Measurements from ENCODE around the gene NUP54.

Gene NUP54

DNA sequence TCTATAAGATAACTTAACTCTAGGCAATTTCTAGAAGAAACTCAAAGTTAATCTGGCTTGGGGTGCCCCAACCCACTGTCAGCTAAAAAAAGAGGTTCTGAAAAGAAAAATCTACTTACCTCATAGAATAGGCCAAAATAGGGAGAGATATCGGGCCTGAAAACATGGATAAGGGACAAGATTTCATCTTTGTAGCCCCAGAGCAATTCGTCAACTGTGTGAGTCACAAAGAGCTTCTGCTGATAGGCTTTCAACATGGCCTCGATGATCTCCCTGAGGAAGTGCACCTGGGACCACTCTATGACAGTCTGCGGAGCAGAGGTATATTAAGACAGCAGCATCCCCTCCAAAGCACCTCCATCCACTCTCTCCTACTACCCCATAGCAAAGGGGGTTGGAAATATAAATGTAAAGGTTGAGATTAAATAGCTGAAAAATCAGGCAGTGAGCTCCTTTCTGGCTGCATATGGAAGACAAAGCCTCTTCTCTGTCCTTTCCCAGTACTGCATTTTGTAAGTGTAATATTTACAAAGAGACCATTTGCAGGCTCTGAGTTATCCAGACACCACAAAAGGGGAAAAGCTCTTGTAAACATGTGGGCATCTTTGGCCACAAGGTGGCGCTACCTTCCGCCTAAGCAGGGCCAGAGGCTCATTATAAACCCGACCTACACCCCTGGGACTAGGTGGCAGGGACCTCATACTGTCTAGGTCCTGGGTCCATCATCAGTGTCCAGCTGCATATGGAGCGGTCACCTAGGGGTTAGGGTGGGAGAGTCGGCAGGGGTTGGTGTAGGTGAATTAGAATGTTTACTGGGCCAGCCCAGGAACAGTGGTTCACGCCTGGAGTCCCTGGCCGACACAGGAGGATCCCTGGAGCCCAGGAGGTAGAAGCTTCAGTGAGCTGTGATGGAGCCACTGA lies 31.5 kb upstream of the NUP54 start:
- no peak overlapping the region for H2AFZ ChIP-seq (ENCODE audit: low read length, unreplicated experiment)
- H3K36me3 ChIP-seq (ENCODE audit: insufficient read depth, low read length) = peaks cover 25% of the 10 kb centered on the region
- no peak overlapping the region for H3K27ac ChIP-seq (ENCODE audit: low read depth, low read length)
- H3K4me3 ChIP-seq (ENCODE audit: low read depth, low read length) = no peak overlapping the region
- no peaks in the 10 kb centered on the region for H3K4me1 ChIP-seq (ENCODE audit: control insufficient read depth, insufficient read depth, low read length, unreplicated experiment)
- H3K27me3 ChIP-seq (ENCODE audit: insufficient read depth, low read length) = no peaks in the 10 kb centered on the region
- peaks cover 4% of the 10 kb centered on the region for H3K79me2 ChIP-seq (ENCODE audit: control insufficient read depth, insufficient read depth, low read length, unreplicated experiment)

DNA sequence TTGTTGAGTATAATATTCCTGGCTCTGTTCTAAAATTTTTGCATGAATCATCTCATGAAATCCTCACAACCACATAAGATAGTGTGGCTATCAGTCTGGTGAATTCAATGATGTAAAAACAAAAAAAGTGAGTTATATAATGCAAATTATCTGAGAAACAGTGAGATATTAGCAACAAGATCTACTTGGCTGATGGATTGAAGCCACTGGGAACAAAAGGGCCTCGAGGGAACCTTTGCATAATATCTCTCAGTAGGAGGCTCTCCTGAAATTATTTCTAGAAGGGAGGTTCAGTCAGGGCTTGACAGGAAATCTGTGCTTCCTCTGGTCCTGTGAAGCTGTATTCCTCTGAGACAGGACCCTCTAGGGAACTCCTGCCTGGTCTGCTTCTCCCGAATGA lies 30.1 kb upstream of the NUP54 start:
- H3K4me1 ChIP-seq (ENCODE audit: control insufficient read depth, insufficient read depth, low read length, unreplicated experiment) = no peaks in the 10 kb centered on the region
- peaks cover 39% of the 10 kb centered on the region for H3K36me3 ChIP-seq (ENCODE audit: insufficient read depth, low read length)
- H3K4me3 ChIP-seq (ENCODE audit: low read depth, low read length) = no peak overlapping the region
- H3K79me2 ChIP-seq (ENCODE audit: control insufficient read depth, insufficient read depth, low read length, unreplicated experiment) = peaks cover 4% of the 10 kb centered on the region
- no peak overlapping the region for H2AFZ ChIP-seq (ENCODE audit: low read length, unreplicated experiment)
- no peaks in the 10 kb centered on the region for H3K27me3 ChIP-seq (ENCODE audit: insufficient read depth, low read length)
- no peak overlapping the region for H3K27ac ChIP-seq (ENCODE audit: low read depth, low read length)

DNA sequence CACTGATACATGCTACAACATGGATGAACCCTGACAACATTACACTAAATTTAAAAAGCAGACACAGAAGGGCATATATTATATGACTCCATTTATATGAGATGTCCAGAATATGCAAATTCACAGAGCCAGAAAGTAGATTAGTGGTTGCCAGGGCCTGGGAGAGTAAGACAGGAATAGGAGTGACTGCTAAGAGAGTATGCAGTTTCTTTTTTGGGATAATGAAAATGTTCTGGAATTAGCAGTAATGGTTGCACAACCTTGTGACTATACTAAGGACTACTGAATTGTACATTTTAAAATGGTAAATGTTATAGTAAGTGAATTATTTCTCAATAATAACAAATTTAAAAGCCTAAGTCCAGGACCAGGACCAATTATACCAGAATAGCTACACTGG lies 29.5 kb upstream of the NUP54 start:
- H3K36me3 ChIP-seq (ENCODE audit: insufficient read depth, low read length) = peaks cover 44% of the 10 kb centered on the region
- H3K79me2 ChIP-seq (ENCODE audit: control insufficient read depth, insufficient read depth, low read length, unreplicated experiment) = peaks cover 4% of the 10 kb centered on the region
- no peak overlapping the region for H3K4me3 ChIP-seq (ENCODE audit: low read depth, low read length)
- H3K4me1 ChIP-seq (ENCODE audit: control insufficient read depth, insufficient read depth, low read length, unreplicated experiment) = no peaks in the 10 kb centered on the region
- H2AFZ ChIP-seq (ENCODE audit: low read length, unreplicated experiment) = no peak overlapping the region
- no peak overlapping the region for H3K27ac ChIP-seq (ENCODE audit: low read depth, low read length)
- no peaks in the 10 kb centered on the region for H3K27me3 ChIP-seq (ENCODE audit: insufficient read depth, low read length)

DNA sequence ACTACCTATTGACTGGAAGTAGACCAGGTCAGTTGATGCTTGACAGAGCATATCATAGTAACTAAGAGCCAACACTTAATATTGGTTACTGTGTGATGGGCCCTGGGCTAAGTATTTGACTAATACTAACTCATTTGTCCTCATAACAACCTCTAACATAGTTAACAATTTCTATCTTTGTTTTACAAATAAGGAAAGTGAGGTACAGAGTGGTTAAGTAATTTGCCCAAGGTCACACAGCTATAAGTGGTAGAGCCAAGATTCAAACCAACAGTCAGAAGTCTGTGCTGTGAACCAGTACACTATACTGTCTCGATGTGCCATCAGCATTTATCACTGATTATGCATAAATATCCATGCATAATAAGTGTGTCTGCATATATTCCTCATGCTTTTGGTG lies 27.1 kb upstream of the NUP54 start:
- H3K4me1 ChIP-seq (ENCODE audit: control insufficient read depth, insufficient read depth, low read length, unreplicated experiment) = no peaks in the 10 kb centered on the region
- no peak overlapping the region for H2AFZ ChIP-seq (ENCODE audit: low read length, unreplicated experiment)
- H3K27ac ChIP-seq (ENCODE audit: low read depth, low read length) = no peak overlapping the region
- peaks cover 39% of the 10 kb centered on the region for H3K36me3 ChIP-seq (ENCODE audit: insufficient read depth, low read length)
- H3K79me2 ChIP-seq (ENCODE audit: control insufficient read depth, insufficient read depth, low read length, unreplicated experiment) = no peaks in the 10 kb centered on the region
- H3K27me3 ChIP-seq (ENCODE audit: insufficient read depth, low read length) = no peaks in the 10 kb centered on the region
- no peak overlapping the region for H3K4me3 ChIP-seq (ENCODE audit: low read depth, low read length)

DNA sequence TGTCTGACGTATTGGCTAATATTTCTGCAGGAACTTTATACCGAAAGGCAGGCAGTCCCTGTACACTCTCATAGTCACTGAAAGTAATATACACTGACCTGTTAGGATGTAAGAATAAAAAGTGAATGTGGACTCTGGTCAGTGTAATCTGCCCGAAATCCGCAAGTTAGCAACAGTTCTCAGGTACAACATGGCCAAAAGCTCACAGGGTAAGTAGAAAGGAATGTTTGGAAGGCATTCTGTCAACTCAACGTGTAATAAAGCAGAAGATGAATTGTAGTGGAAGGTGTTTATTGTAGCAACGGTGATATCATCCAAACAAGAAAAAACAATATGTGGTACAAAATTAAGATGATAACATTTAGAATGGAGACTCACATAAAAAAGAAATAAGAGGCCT lies 26.0 kb upstream of the NUP54 start:
- no peaks in the 10 kb centered on the region for H3K4me1 ChIP-seq (ENCODE audit: control insufficient read depth, insufficient read depth, low read length, unreplicated experiment)
- no peaks in the 10 kb centered on the region for H3K27me3 ChIP-seq (ENCODE audit: insufficient read depth, low read length)
- no peak overlapping the region for H3K4me3 ChIP-seq (ENCODE audit: low read depth, low read length)
- H3K36me3 ChIP-seq (ENCODE audit: insufficient read depth, low read length) = peaks cover 43% of the 10 kb centered on the region
- H3K79me2 ChIP-seq (ENCODE audit: control insufficient read depth, insufficient read depth, low read length, unreplicated experiment) = no peaks in the 10 kb centered on the region
- no peak overlapping the region for H3K27ac ChIP-seq (ENCODE audit: low read depth, low read length)
- H2AFZ ChIP-seq (ENCODE audit: low read length, unreplicated experiment) = no peak overlapping the region

DNA sequence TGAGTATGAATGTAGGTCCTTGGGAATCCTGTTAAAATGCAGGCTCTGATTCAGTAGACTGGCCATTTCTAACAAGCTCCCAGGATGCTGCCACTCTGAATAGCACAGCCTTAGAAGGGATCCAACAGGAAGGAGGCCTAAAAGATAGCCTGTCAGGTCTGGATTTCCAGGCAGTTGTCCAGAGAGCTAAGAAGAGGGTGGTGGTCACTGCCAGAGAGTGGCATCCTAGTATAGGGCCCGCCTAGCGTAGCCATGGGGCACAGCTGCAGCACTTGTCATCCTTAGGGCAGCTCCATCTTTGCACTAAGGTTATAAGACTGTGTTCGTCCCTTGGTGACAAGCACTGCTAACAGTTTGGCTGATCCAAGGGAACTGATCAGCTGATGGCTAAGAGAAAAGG lies 20.5 kb upstream of the NUP54 start:
- H3K27me3 ChIP-seq (ENCODE audit: insufficient read depth, low read length) = no peaks in the 10 kb centered on the region
- H3K4me3 ChIP-seq (ENCODE audit: low read depth, low read length) = no peak overlapping the region
- no peaks in the 10 kb centered on the region for H3K4me1 ChIP-seq (ENCODE audit: control insufficient read depth, insufficient read depth, low read length, unreplicated experiment)
- H2AFZ ChIP-seq (ENCODE audit: low read length, unreplicated experiment) = no peak overlapping the region
- H3K79me2 ChIP-seq (ENCODE audit: control insufficient read depth, insufficient read depth, low read length, unreplicated experiment) = no peaks in the 10 kb centered on the region
- H3K36me3 ChIP-seq (ENCODE audit: insufficient read depth, low read length) = peaks cover 42% of the 10 kb centered on the region
- no peak overlapping the region for H3K27ac ChIP-seq (ENCODE audit: low read depth, low read length)

DNA sequence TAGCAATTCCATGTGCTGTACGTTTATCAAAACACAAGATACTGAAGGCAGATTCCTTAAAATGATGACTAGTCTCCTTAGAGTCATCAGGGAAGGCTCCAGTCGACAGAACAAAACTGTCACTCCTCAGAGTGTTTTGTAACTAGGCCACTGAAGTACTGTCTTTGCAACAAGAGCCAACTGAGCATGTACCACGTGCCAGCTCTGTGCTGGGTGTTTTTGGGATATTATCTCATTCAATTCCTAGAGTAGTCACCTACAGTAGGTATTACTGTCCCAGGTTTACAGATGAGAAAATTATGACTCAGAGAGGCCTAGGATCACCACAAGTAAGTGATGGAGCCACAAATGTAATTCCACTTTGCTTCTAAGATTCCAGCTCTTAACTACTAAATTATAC lies 18.3 kb upstream of the NUP54 start:
- H3K27ac ChIP-seq (ENCODE audit: low read depth, low read length) = no peak overlapping the region
- H3K27me3 ChIP-seq (ENCODE audit: insufficient read depth, low read length) = no peaks in the 10 kb centered on the region
- no peaks in the 10 kb centered on the region for H3K79me2 ChIP-seq (ENCODE audit: control insufficient read depth, insufficient read depth, low read length, unreplicated experiment)
- no peak overlapping the region for H3K4me3 ChIP-seq (ENCODE audit: low read depth, low read length)
- peaks cover 52% of the 10 kb centered on the region for H3K36me3 ChIP-seq (ENCODE audit: insufficient read depth, low read length)
- H3K4me1 ChIP-seq (ENCODE audit: control insufficient read depth, insufficient read depth, low read length, unreplicated experiment) = no peaks in the 10 kb centered on the region
- no peak overlapping the region for H2AFZ ChIP-seq (ENCODE audit: low read length, unreplicated experiment)

DNA sequence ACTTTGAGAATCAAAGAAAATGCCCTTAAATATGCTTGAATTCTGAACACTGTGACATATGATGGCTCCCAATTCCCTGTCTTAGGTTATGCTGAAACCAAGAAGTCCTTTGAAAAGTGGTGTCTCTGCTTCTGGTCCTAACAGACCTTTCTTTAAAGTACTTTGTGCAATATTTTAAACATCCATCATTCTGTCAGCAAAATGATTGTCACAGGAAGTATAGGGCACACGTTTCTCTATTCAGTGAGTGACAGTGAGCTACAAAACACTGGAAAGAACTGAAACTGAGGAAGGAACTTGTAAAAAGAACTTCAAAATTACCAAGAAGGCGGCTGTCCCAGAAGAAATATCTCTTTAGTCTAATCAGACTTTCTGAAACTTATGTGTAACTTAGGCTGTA lies 12.2 kb upstream of the NUP54 start:
- Histone ChIP-seq H3K27me3 (ENCODE audit: insufficient read depth, low read length) (no peaks in the 10 kb centered on the region), H2AFZ (ENCODE audit: low read length, unreplicated experiment) (no peak overlapping the region), H3K27ac (ENCODE audit: low read depth, low read length) (no peak overlapping the region), H3K36me3 (ENCODE audit: insufficient read depth, low read length) (peaks cover 25% of the 10 kb centered on the region), H3K4me1 (ENCODE audit: control insufficient read depth, insufficient read depth, low read length, unreplicated experiment) (no peaks in the 10 kb centered on the region), H3K79me2 (ENCODE audit: control insufficient read depth, insufficient read depth, low read length, unreplicated experiment) (no peaks in the 10 kb centered on the region), H3K4me3 (ENCODE audit: low read depth, low read length) (no peak overlapping the region)

DNA sequence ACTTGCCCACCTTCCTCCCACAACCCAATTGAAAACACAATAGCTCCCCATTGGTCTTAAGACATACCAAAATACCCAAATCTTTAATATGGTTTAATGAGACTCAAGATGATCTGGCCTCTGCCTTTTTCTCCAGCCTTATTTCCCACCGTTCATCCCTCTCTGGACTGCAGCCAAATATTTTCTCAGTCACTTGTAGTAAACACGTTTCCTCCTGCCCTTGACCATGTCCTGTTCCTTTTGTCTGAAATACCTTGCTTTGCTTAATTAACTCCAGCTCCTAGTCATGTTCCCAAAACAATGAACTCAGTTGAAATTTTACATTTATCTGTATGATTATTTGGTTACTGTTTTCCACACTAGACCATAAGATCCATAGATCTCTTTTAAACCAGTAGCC lies 8.4 kb upstream of the NUP54 start:
- Histone ChIP-seq H3K27ac (ENCODE audit: low read depth, low read length) (no peak overlapping the region), H3K36me3 (ENCODE audit: insufficient read depth, low read length) (0 out of 2 replicates have a peak, but pooled peaks cover 2% of the 10 kb centered on the region), H3K4me1 (ENCODE audit: control insufficient read depth, insufficient read depth, low read length, unreplicated experiment) (no peaks in the 10 kb centered on the region), H3K27me3 (ENCODE audit: insufficient read depth, low read length) (no peaks in the 10 kb centered on the region), H2AFZ (ENCODE audit: low read length, unreplicated experiment) (no peak overlapping the region), H3K79me2 (ENCODE audit: control insufficient read depth, insufficient read depth, low read length, unreplicated experiment) (no peaks in the 10 kb centered on the region), H3K4me3 (ENCODE audit: low read depth, low read length) (no peak overlapping the region)

DNA sequence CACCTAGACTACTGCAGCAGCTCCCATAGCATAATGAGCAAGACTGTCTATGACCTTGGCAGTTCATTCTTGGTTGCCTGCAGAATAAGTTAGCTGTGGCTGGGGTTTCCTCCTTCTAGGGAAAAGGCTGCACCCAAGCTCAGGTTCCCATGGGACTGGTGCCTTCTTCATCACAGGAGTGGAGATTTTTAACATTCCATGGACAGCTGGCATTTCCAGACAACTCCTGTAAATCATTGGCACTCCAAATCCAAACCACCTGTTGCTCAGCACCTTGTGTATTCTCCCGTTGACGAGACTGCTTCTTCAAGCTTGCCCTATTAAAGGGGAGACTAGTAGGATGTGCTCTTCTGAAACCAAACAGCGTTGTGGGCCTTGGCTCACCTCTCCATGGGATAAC lies 7.8 kb upstream of the NUP54 start:
- Histone ChIP-seq H3K4me3 (ENCODE audit: low read depth, low read length) (no peak overlapping the region), H3K36me3 (ENCODE audit: insufficient read depth, low read length) (no peaks in the 10 kb centered on the region), H2AFZ (ENCODE audit: low read length, unreplicated experiment) (no peak overlapping the region), H3K79me2 (ENCODE audit: control insufficient read depth, insufficient read depth, low read length, unreplicated experiment) (no peaks in the 10 kb centered on the region), H3K27ac (ENCODE audit: low read depth, low read length) (no peak overlapping the region), H3K4me1 (ENCODE audit: control insufficient read depth, insufficient read depth, low read length, unreplicated experiment) (no peaks in the 10 kb centered on the region), H3K27me3 (ENCODE audit: insufficient read depth, low read length) (no peaks in the 10 kb centered on the region)

DNA sequence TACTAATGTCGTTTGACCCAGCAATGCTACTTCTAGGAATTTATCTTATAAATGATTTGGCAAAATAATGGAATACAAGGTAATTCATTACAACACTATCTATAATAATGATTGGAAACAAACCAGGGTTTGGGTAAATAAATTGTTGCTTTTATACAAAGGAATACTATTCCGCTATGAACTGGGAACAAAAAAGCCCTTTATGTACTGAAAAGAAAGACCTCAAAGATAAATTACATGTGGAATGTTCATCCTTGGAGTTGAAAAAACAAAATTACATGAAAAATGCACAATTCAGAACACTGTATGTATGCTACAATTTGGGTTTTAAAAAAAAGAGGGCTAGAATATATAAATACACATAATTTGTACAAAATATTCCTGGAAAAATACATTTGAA lies 5.2 kb upstream of the NUP54 start:
- no peak overlapping the region for H3K4me3 ChIP-seq (ENCODE audit: low read depth, low read length)
- H2AFZ ChIP-seq (ENCODE audit: low read length, unreplicated experiment) = no peak overlapping the region
- H3K27ac ChIP-seq (ENCODE audit: low read depth, low read length) = no peak overlapping the region
- H3K36me3 ChIP-seq (ENCODE audit: insufficient read depth, low read length) = no peaks in the 10 kb centered on the region
- no peaks in the 10 kb centered on the region for H3K4me1 ChIP-seq (ENCODE audit: control insufficient read depth, insufficient read depth, low read length, unreplicated experiment)
- no peaks in the 10 kb centered on the region for H3K27me3 ChIP-seq (ENCODE audit: insufficient read depth, low read length)
- H3K79me2 ChIP-seq (ENCODE audit: control insufficient read depth, insufficient read depth, low read length, unreplicated experiment) = peaks cover 15% of the 10 kb centered on the region
